Neural progenitor cell (in vitro differentiated cells): ENCODE results near the gene DCP2. TPM values are rescaled to one million over a fixed set of nuclear protein-coding genes. Genes with fewer than 3 reads are reported as not detected.

Experiments
- DNase-seq: peaks from one replicate; pipeline ENCODE4 v3.0.0-alpha.2; 2016; ENCODE audit warnings: low spot score
- H2AFZ ChIP-seq: fragments of 200-600 bp; sonication (generic); replicated peaks from 2 replicates; pipeline ENCODE4 v1.6.1; 2016; ENCODE audit warnings: antibody characterized with exemption
- H3F3A ChIP-seq: fragments of 200-600 bp; sonication (generic); 2 replicates; pipeline ENCODE4 v1.6.1; 2016; ENCODE audit warnings: antibody characterized with exemption, low read depth
- H3K27ac ChIP-seq: fragments of 200-600 bp; sonication (generic); 2 replicates; pipeline ENCODE4 v1.5.1; 2016; ENCODE audit warnings: mild to moderate bottlenecking
- H3K27me3 ChIP-seq: fragments of 200-600 bp; sonication (generic); 2 replicates; pipeline ENCODE4 v1.6.1; 2016; ENCODE audit warnings: mild to moderate bottlenecking, moderate library complexity
- H3K36me3 ChIP-seq: fragments of 200-600 bp; sonication (generic); 2 replicates; pipeline ENCODE4 v1.5.1; 2016
- H3K4me1 ChIP-seq: fragments of 200-600 bp; sonication (generic); 2 replicates; pipeline ENCODE4 v1.6.1; 2016; ENCODE audit warnings: mixed run types
- H3K4me2 ChIP-seq: fragments of 200-600 bp; sonication (generic); 2 replicates; pipeline ENCODE4 v1.6.1; 2016
- H3K4me3 ChIP-seq: fragments of 200-600 bp; sonication (generic); 2 replicates; pipeline ENCODE4 v1.5.1; 2016
- H3K79me2 ChIP-seq: fragments of 200-600 bp; sonication (generic); 2 replicates; pipeline ENCODE4 v1.6.1; 2016; ENCODE audit warnings: low read depth
- H3K9ac ChIP-seq: fragments of 200-600 bp; sonication (generic); 2 replicates; pipeline ENCODE4 v1.6.1; 2016
- H3K9me3 ChIP-seq: fragments of 200-600 bp; sonication (generic); 2 replicates; pipeline ENCODE4 v1.5.1; 2016; ENCODE audit warnings: low read depth
- H4K20me1 ChIP-seq: fragments of 200-600 bp; sonication (generic); 2 replicates; pipeline ENCODE4 v1.6.1; 2016; ENCODE audit warnings: low read depth
- H3K27ac Mint-ChIP-seq: 3 replicates; pipeline ENCODE4 v1.8.0; 2021; ENCODE audit warnings: mixed read lengths
- H3K27me3 Mint-ChIP-seq: 2 replicates; pipeline ENCODE4 v1.8.0; 2022; ENCODE audit warnings: low read depth, mild to moderate bottlenecking, inconsistent platforms, moderate library complexity, mixed read lengths; ENCODE audit not compliant: insufficient read depth
- H3K36me3 Mint-ChIP-seq: 3 replicates; pipeline ENCODE4 v1.8.0; 2021; ENCODE audit warnings: mixed read lengths
- H3K4me1 Mint-ChIP-seq: 3 replicates; pipeline ENCODE4 v1.8.0; 2021; ENCODE audit warnings: mixed read lengths
- H3K4me3 Mint-ChIP-seq: 3 replicates; pipeline ENCODE4 v1.8.0; 2021; ENCODE audit warnings: mild to moderate bottlenecking, moderate library complexity, mixed read lengths
- H3K9me3 Mint-ChIP-seq: 3 replicates; pipeline ENCODE4 v1.8.0; 2020; ENCODE audit warnings: mixed read lengths
- CTCF ChIP-seq: fragments of 200-600 bp; sonication (generic); IDR thresholded peaks from 2 replicates; pipeline ENCODE4 v1.5.1; 2017; ENCODE audit warnings: antibody characterized with exemption, mild to moderate bottlenecking
- EZH2 ChIP-seq: fragments of 200-600 bp; sonication (generic); IDR thresholded peaks from 2 replicates; pipeline ENCODE4 v1.6.1; 2017; ENCODE audit warnings: antibody characterized with exemption, mild to moderate bottlenecking, moderate library complexity
- EZH2phosphoT487 ChIP-seq: fragments of 200-600 bp; sonication (generic); IDR thresholded peaks from 2 replicates; pipeline ENCODE4 v1.6.1; 2017; ENCODE audit warnings: antibody characterized with exemption
- total RNA-seq: library from RNA; depleted of rRNA; stranded (reverse); fragments of >200 nt; gene quantifications from 2 replicates; pipeline ENCODE4 v1.2.3, GENCODE V29; 2015; ENCODE audit warnings: low replicate concordance

DCP2 gene
- total RNA-seq, 1 donor from 2014 or later: 174 TPM

- no peaks in the 10 kb centered on the region for H3K27me3 Mint-ChIP-seq
- peaks cover 30% of the 10 kb centered on the region for H3K36me3 Mint-ChIP-seq
- peaks cover 4% of the 10 kb centered on the region for H3F3A ChIP-seq
- peaks cover 18% of the 10 kb centered on the region for H3K36me3 ChIP-seq
- no peak overlapping the region for H3K4me3 ChIP-seq
- no peak overlapping the region for H3K9ac ChIP-seq
- no peak for DNase-seq
- peaks cover 2% of the 10 kb centered on the region for H3K4me1 Mint-ChIP-seq
- no peaks in the 10 kb centered on the region for H3K4me1 ChIP-seq
- H3K9me3 Mint-ChIP-seq: no peaks in the 10 kb centered on the region
- no peak overlapping the region for H2AFZ ChIP-seq
- peaks cover 55% of the 10 kb centered on the region for H3K79me2 ChIP-seq
- no peak overlapping the region for H3K27ac ChIP-seq
- H3K4me3 Mint-ChIP-seq: no peak overlapping the region
- H3K27ac Mint-ChIP-seq: no peak overlapping the region
- H3K4me2 ChIP-seq: no peak overlapping the region
- no peaks in the 10 kb centered on the region for H3K9me3 ChIP-seq
- peaks cover 36% of the 10 kb centered on the region for H4K20me1 ChIP-seq
- TF ChIP-seq CTCF: no peak
- no peak for TF ChIP-seq EZH2
- TF ChIP-seq EZH2phosphoT487: no peak
- no peaks in the 10 kb centered on the region for H3K27me3 ChIP-seq
These were observed 23.9 kb downstream of the DCP2 start for GRCh38 chr5:113000466-113000865.

- no peaks in the 10 kb centered on the region for H3K9me3 Mint-ChIP-seq
- H3F3A ChIP-seq: no peaks in the 10 kb centered on the region
- no peaks in the 10 kb centered on the region for H3K4me1 Mint-ChIP-seq
- H4K20me1 ChIP-seq: peaks cover 17% of the 10 kb centered on the region
- no peaks in the 10 kb centered on the region for H3K9me3 ChIP-seq
- H3K36me3 ChIP-seq: peaks cover 18% of the 10 kb centered on the region
- no peak overlapping the region for H3K9ac ChIP-seq
- peaks cover 36% of the 10 kb centered on the region for H3K79me2 ChIP-seq
- H3K27ac Mint-ChIP-seq: no peak overlapping the region
- H3K27me3 Mint-ChIP-seq: no peaks in the 10 kb centered on the region
- H3K36me3 Mint-ChIP-seq: peaks cover 29% of the 10 kb centered on the region
- no peak overlapping the region for H3K27ac ChIP-seq
- H3K4me1 ChIP-seq: no peaks in the 10 kb centered on the region
- H3K4me3 Mint-ChIP-seq: no peak overlapping the region
- H2AFZ ChIP-seq: no peak overlapping the region
- no peak overlapping the region for H3K4me3 ChIP-seq
- H3K4me2 ChIP-seq: no peak overlapping the region
- TF ChIP-seq CTCF (no peak), EZH2 (no peak), EZH2phosphoT487 (no peak)
- no peak for DNase-seq
- no peaks in the 10 kb centered on the region for H3K27me3 ChIP-seq
These were observed 25.8 kb downstream of the DCP2 start for GRCh38 chr5:113002423-113002822.

- Mint-ChIP-seq H3K27me3 (no peaks in the 10 kb centered on the region), H3K9me3 (no peaks in the 10 kb centered on the region), H3K4me3 (no peak overlapping the region), H3K36me3 (peaks cover 34% of the 10 kb centered on the region), H3K4me1 (no peaks in the 10 kb centered on the region), H3K27ac (no peak overlapping the region)
- Histone ChIP-seq H3K9me3 (no peaks in the 10 kb centered on the region), H3F3A (no peaks in the 10 kb centered on the region), H3K9ac (no peak overlapping the region), H3K4me2 (no peak overlapping the region), H3K36me3 (peaks cover 16% of the 10 kb centered on the region), H2AFZ (no peak overlapping the region), H3K4me3 (no peak overlapping the region), H3K4me1 (no peaks in the 10 kb centered on the region), H4K20me1 (peaks cover 5% of the 10 kb centered on the region), H3K27ac (no peak overlapping the region), H3K27me3 (no peaks in the 10 kb centered on the region), H3K79me2 (peaks cover 22% of the 10 kb centered on the region)
- no peak for TF ChIP-seq EZH2
- no peak for TF ChIP-seq EZH2phosphoT487
- TF ChIP-seq CTCF: no peak
- DNase-seq: no peak
These were observed 27.2 kb downstream of the DCP2 start for GRCh38 chr5:113003763-113004162.
